ENCODE data around the gene AMH.
"Not testable (repeated sequence)": the region's sequence is repeated elsewhere in the genome, so short reads cannot be mapped to it uniquely, and the experiment has no call there.

The AMH gene

GRCh38 chr19:2249010-2249866 lies at the start of gene AMH:
AMH (plus strand) TSS chr19:2249323; CDS start chr19:2249333, 10 bp downstream.
- no peak for DNase-seq (ENCODE audit: low spot score)

GRCh38 chr19:2199861-2200623 lies 49.1 kb upstream of the AMH start:
- DNase-seq (ENCODE audit: low spot score), result no peak

DNA sequence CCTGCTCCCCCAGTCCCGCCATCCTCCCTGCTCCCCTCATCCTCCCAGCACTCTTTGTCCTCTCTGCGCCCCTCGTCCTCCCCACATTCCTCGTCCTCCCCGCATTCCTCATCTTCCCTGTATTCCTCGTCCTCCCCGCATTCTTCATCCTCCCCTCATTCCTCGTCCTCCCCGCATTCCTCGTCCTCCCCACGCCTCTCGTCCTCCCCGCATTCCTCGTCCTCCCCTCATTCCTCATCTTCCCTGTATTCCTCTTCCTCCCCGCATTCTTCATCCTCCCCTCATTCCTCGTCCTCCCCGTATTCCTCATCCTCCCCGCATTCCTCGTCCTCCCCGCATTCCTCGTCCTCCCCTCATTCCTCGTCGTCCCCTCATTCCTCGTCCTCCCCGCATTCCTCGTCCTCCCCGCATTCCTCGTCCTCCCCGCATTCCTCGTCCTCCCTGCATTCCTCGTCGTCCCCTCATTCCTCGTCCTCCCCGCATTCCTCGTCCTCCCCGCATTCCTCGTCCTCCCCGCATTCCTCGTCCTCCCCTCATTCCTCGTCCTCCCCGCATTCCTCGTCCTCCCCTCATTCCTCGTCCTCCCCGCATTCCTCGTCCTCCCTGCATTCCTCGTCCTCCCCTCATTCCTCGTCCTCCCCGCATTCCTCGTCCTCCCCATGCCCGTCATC lies 48.4 kb upstream of the AMH start:
- not testable (repeated sequence) for DNase-seq (ENCODE audit: low spot score)

DNA sequence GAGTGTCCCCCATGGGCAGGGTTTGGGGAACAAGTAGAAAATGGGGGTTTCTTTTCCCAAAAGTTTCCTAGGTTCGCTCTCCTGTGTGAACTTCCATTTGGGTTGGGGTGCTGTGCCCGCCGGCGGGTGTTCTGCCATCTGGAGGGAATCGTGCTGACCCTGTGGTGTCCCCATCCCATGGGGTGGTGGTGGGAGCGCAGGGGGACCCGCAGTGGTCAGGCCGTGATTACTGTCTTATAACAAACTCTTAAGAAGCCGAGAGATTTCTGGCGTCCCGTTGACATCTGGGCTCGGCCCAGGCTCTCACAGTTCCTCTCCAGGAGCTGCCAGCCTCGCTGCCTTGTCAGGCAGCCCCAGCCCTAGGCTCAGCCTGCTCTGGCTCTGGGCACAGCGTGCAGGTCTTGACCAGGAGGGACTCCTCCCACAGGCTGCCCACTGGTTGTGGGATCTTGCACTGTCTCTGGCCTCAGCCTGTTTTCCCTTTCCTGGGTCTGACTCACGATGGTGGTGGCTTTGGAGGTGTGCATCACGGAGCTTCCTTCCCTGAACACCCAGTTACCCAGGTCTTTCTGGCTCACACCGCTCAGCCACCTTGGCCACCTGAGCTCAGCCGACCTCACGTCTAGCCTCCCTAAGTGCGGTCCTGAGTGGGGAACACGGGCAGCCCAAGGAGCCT lies 47.5 kb upstream of the AMH start:
- DNase-seq (ENCODE audit: low spot score), result no peak

GRCh38 chr19:2202366-2202765 lies 46.8 kb upstream of the AMH start:
- no peak for DNase-seq (ENCODE audit: low spot score)

DNA sequence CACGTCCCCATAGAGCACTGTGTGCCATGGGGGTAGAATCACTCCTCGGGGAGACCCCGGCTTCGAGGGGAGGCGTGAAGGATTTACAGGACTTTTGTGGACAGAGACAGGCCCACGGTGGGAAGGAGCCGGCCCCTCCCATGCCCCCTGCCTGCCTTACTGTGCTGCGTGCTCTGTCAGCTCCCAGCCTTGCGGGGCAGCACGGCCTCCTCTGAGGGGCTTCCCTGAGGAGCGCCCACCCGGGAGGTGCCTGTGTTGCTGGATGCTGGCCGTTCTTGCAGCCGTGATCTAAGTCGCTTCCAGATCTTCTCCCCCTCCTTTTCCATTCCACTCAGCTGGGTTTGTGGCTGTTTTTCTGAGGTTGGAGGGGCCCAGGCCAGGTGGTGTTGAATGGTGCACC lies 42.1 kb upstream of the AMH start:
- DNase-seq (ENCODE audit: low spot score), result no peak

GRCh38 chr19:2207991-2208860 lies 40.9 kb upstream of the AMH start:
- DNase-seq (ENCODE audit: low spot score), result no peak

GRCh38 chr19:2208975-2209374 lies 40.1 kb upstream of the AMH start:
- DNase-seq (ENCODE audit: low spot score), result no peak

GRCh38 chr19:2209408-2209807 lies 39.7 kb upstream of the AMH start:
- DNase-seq (ENCODE audit: low spot score), result no peak

- no peak for DNase-seq (ENCODE audit: low spot score)
Observed at GRCh38 chr19:2210206-2210605, 38.9 kb upstream of the AMH start.

DNA sequence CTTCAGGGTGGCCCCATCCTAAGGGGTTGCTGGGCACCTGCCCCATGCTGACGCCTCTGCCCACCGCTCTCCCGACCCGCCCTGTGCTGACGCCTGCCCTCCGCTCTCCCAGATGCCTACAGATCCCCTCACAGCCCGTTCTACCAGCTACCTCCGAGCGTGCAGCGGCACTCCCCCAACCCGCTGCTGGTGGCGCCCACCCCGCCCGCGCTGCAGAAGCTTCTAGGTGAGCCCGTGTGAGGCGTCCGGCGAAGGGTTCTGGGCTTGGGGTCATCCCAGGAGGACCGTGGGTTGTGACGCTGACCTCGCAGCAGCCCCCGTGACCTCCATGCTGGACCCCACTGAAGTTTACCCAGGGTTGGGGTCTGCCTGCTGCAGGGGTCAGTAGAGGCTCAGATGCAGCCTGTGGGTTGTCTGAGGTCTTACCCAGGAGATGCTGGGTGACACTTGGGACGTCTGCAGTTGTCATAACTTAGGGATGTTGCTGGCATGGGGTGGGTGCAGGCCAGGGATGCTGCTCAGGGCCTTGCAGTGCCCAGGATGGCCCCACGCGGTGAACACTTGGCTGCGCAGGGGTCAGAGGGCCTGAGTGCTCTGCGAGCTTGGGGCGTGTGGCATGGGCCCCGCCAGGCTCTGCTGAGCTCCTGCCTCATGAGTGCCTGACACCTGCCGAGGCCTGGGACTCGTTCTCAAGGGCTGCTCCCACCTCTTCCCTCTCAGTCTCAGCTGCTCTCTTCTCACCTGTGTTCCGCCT lies 38.0 kb upstream of the AMH start:
- DNase-seq (ENCODE audit: low spot score), result no peak

DNA sequence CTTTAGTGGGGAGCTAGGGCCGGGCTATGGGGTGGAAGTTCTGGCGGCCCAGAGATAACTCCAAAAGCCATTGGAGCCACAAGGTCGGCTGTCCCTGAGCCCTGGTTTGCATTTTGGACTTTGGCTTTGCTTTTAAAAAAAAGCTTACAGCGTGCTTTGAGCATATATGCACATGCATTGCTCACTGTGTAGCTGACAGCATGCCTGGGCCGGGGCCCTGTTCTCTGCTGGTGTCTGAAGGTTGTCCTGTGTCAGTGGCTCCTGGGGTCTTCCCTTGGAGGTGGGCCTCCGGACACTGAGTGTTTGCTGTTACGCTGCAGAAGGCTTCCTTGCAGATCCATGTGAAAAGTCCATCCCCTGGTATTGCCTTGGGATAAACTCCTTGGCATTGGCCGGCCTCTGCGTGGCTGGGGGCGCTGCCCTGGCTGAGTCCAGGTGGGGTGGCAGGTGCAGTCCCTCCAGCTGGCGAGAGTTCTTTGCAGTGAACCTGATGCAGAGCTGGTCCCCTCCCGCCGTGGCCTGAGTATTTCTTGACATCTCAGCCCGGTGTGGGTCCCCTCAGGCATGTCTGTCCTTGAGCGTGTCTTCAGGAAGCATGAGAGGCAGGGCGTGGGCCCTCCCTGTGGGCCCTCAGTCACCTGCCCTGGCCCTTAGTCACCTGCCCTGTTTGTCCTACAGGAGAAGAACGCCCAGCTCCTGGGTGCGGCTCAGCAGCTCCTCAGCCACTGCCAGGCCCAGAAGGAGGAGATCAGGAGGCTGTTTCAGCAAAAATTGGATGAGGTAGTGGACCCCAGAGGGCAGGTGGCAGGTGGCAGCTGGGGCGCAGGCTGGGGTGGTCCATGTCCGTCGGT lies 36.0 kb upstream of the AMH start:
- no peak for DNase-seq (ENCODE audit: low spot score)

DNA sequence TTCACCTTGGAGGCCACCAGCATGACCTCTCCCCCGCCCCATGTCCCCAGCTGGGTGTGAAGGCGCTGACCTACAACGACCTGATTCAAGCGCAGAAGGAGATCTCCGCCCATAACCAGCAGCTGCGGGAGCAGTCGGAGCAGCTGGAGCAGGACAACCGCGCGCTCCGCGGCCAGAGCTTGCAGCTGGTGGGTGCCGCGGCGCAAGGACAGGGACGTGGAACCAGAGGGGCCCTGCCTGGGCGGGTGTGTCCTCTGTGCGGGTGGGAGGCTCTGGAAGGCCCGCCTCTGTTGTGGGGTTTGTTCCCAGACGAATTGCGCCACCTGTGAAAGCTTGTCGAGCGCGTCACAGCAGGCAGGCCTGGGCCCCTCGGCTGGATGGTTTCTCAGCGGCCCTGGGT lies 35.3 kb upstream of the AMH start:
- no peak for DNase-seq (ENCODE audit: low spot score)

DNA sequence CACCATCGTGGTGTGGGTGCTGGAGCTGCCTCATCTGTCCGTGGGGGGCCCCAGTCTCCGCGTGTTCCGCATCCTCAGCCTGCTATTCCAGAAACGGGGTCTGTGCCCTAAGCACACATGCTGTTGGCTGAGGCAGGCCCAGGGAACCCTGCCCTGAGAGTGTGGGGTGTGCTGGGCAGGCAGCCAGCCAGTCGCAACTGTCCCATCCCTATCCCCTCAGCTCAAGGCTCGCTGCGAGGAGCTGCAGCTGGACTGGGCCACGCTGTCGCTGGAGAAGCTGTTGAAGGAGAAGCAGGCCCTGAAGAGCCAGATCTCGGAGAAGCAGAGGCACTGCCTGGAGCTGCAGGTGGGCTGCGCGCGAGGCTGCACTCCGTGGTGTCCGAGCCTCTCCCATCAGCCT lies 34.9 kb upstream of the AMH start:
- DNase-seq (ENCODE audit: low spot score), result no peak

DNA sequence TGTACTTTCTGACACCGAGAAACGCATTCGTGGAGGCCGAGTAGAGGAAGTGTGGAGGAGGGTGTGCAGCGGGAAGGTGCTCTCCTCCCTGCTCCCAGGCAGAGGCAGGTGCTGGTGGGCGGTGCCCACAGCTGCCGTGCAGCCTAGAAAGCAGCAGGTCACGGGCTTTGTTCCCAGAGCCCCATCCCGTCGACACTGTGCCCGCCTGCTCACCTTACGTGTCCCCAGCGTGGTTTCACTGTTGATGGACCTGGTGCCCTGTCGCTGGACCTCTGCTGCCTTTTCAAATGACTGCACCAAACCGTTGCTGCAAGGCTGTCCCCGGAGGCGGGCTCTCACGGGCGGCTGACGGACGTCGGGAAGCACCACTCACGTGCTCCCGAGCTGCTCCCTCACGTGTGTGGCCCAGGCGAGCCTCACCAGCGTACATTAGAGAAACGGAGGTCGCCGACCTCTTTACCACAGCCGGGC lies 33.8 kb upstream of the AMH start:
- DNase-seq (ENCODE audit: low spot score), result no peak

GRCh38 chr19:2216361-2217225 lies 32.5 kb upstream of the AMH start:
- no peak for DNase-seq (ENCODE audit: low spot score)

- no peak for DNase-seq (ENCODE audit: low spot score)
Observed at GRCh38 chr19:2217591-2217990, 31.5 kb upstream of the AMH start.

DNA sequence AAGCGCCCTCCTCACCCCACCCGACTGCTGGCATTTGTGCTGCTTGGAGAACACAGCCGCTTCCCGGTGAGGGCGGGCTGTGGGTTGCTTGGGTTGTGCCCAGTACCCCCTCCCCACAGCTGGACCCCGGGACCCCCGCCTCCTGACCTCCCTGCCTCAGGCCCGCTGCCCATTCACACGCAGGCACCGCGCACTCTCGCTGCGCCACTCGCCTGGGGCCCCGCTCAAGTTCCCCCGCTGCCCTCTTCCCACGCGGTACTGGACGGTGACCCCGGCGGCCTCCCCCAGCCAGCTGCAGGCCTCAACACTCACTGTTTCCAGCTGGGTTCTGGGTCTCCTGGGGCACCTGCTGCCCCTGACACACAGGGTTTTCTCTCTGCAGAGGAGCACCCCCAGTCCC lies 29.4 kb upstream of the AMH start:
- DNase-seq (ENCODE audit: low spot score), result no peak
